Caco-2 (cell line): ENCODE data around the gene FAM241A. TPM values are rescaled to one million over a fixed set of nuclear protein-coding genes. Genes with fewer than 3 reads are reported as not detected.
"Not testable (repeated sequence)": the region's sequence is repeated elsewhere in the genome, so short reads cannot be mapped to it uniquely, and the experiment has no call there.

Source experiments
- BruUV-seq: library from RNA; stranded (reverse); fragments of 400-500 nt; replicated peaks from 2 replicates; lab custom pipeline; 2021; lab: Mats Ljungman, UMichigan
- CTCF ChIA-PET: fragments of 300-600 bp; sonication (Branson Sonifier 250); formaldehyde crosslinking; loops from one replicate; lab custom pipeline; 2022; ENCODE audit warnings: antibody characterized with exemption; lab: Charles Lee
- POLR2A ChIA-PET: fragments of 300-600 bp; sonication (Branson Sonifier 250); formaldehyde crosslinking; loops from one replicate; lab custom pipeline; 2022; ENCODE audit warnings: antibody characterized with exemption; lab: Charles Lee
- DNase-seq, 2 experiments: peaks; one replicate each; pipeline versions ENCODE4 v3.0.0 to v3.0.0-alpha.2; 2020 to 2022
- H3K27me3 ChIP-seq: replicated peaks from 2 replicates; pipeline ENCODE4 v1.6.0; 2011; ENCODE audit warnings: low read length; ENCODE audit not compliant: control insufficient read depth, insufficient read depth
- H3K36me3 ChIP-seq: 2 replicates; pipeline ENCODE4 v1.5.1; 2011; ENCODE audit warnings: low read length; ENCODE audit not compliant: control insufficient read depth, insufficient read depth
- H3K4me1 ChIP-seq: fragments of 250-450 bp; sonication (Bioruptor Pico); 2 replicates; pipeline ENCODE4 v1.5.1; 2020; ENCODE audit warnings: mild to moderate bottlenecking
- H3K4me3 ChIP-seq: 2 replicates; pipeline ENCODE4 v1.5.1; 2011; ENCODE audit warnings: low read depth, mild to moderate bottlenecking, control low read depth, low read length
- H3K9me3 ChIP-seq: fragments of 250-450 bp; sonication (Bioruptor Pico); 2 replicates; pipeline ENCODE4 v1.5.1; 2020; ENCODE audit warnings: mild to moderate bottlenecking, moderate library complexity
- H3K27ac Mint-ChIP-seq: one replicate; pipeline ENCODE4 v1.8.0; 2022; ENCODE audit warnings: mixed read lengths; ENCODE audit not compliant: unreplicated experiment
- H3K27me3 Mint-ChIP-seq: one replicate; pipeline ENCODE4 v1.8.0; 2022; ENCODE audit warnings: mixed read lengths; ENCODE audit not compliant: insufficient read depth, unreplicated experiment
- H3K36me3 Mint-ChIP-seq: one replicate; pipeline ENCODE4 v1.8.0; 2022; ENCODE audit warnings: mild to moderate bottlenecking, mixed read lengths; ENCODE audit not compliant: insufficient read depth, unreplicated experiment
- H3K4me1 Mint-ChIP-seq: one replicate; pipeline ENCODE4 v1.8.0; 2022; ENCODE audit warnings: low read depth, mixed read lengths; ENCODE audit not compliant: unreplicated experiment
- H3K4me3 Mint-ChIP-seq: one replicate; pipeline ENCODE4 v1.8.0; 2022; ENCODE audit warnings: mild to moderate bottlenecking, moderate library complexity, mixed read lengths; ENCODE audit not compliant: unreplicated experiment
- H3K9me3 Mint-ChIP-seq: one replicate; pipeline ENCODE4 v1.8.0; 2022; ENCODE audit warnings: mixed read lengths; ENCODE audit not compliant: unreplicated experiment
- intact Hi-C: fragments of 100-400 bp; cut with micrococcal nuclease; formaldehyde crosslinking; loops from one replicate; pipeline ENCODE4 v1.10.0; 2022; ENCODE audit not compliant: unreplicated experiment
- total RNA-seq: library from RNA; stranded (reverse); gene quantifications from 2 replicates; pipeline ENCODE4 v1.2.3, GENCODE V29; 2022
- TF ChIP-seq, protein P1 (sequence below), 2 experiments: fragments of 200-600 bp in 1 of 2; IDR thresholded peaks; 1 replicate in 1 of 2; 2 replicates in 1 of 2; pipeline versions ENCODE4 v1.5.1 to v1.8.0; 2011 to 2022; ENCODE audit warnings: antibody characterized with exemption in 1 of 2, control low read depth in 1 of 2, inconsistent platforms in 1 of 2, low read depth in 1 of 2, low read length in 1 of 2, mild to moderate bottlenecking in 1 of 2, moderate library complexity in 1 of 2; ENCODE audit not compliant: insufficient read depth in 1 of 2, severe bottlenecking in 1 of 2, unreplicated experiment in 1 of 2

The FAM241A gene
- total RNA-seq, 1 experiment from 2014 or later: 1.0 TPM

DNA sequence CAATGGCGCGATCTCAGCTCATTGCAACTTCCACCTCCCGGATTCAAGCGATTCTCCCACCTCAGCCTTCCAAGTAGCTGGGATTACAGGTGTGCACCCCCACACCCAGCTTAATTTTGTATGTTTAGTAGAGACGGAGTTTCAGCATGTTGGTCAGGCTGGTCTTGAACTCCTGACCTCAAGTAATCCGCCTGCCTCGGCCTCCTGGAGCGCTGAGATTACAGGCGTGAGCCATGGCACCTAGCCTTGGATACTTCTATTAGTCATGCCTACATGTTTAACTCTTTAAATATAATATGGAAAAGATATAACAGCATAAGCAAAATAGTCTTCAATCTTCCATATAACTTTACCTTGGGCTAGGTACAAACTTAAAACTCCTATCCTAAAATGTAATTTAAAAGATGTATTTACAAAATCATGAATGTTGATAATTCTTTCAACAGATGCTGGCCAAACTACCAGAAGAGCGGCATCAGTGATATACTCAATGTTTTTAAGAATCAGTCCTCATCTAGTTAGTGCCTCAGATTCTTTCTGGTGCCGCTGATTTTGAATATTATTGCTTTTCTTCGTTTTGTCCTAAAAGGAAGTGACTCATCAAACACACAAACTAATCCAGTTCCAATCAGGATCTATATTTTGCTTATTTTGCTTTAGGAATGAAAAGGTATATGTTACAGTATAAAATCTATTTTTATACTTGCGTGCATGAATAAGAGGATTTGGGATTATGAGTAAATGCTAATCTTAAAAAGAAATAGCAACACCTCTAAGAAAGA, 23.7 kb downstream of the FAM241A start:
- TF ChIP-seq, protein P1, sequence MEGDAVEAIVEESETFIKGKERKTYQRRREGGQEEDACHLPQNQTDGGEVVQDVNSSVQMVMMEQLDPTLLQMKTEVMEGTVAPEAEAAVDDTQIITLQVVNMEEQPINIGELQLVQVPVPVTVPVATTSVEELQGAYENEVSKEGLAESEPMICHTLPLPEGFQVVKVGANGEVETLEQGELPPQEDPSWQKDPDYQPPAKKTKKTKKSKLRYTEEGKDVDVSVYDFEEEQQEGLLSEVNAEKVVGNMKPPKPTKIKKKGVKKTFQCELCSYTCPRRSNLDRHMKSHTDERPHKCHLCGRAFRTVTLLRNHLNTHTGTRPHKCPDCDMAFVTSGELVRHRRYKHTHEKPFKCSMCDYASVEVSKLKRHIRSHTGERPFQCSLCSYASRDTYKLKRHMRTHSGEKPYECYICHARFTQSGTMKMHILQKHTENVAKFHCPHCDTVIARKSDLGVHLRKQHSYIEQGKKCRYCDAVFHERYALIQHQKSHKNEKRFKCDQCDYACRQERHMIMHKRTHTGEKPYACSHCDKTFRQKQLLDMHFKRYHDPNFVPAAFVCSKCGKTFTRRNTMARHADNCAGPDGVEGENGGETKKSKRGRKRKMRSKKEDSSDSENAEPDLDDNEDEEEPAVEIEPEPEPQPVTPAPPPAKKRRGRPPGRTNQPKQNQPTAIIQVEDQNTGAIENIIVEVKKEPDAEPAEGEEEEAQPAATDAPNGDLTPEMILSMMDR (IDR thresholded peaks at IDR 0.05; ENCODE audit: insufficient read depth in 1 of 2, low read depth in 1 of 2, low read length in 1 of 2, severe bottlenecking in 1 of 2, unreplicated experiment in 1 of 2): no peak
- ChIA-PET CTCF (no interaction called here), POLR2A (no interaction called here)
- intact Hi-C loops: no loop called here
- no peaks in the 10 kb centered on the region for H3K4me1 Mint-ChIP-seq
- H3K4me1 ChIP-seq: no peaks in the 10 kb centered on the region
- H3K27me3 Mint-ChIP-seq: no peaks in the 10 kb centered on the region
- H3K9me3 ChIP-seq: no peaks in the 10 kb centered on the region
- H3K36me3 Mint-ChIP-seq: no peaks in the 10 kb centered on the region
- DNase-seq: no peak
- H3K4me3 ChIP-seq: no peak overlapping the region
- H3K27ac Mint-ChIP-seq: no peak overlapping the region
- no peaks in the 10 kb centered on the region for H3K9me3 Mint-ChIP-seq
- no peaks in the 10 kb centered on the region for H3K36me3 ChIP-seq
- no peaks in the 10 kb centered on the region for H3K27me3 ChIP-seq
- no TSS peak for BruUV-seq
- H3K4me3 Mint-ChIP-seq: no peak overlapping the region

DNA sequence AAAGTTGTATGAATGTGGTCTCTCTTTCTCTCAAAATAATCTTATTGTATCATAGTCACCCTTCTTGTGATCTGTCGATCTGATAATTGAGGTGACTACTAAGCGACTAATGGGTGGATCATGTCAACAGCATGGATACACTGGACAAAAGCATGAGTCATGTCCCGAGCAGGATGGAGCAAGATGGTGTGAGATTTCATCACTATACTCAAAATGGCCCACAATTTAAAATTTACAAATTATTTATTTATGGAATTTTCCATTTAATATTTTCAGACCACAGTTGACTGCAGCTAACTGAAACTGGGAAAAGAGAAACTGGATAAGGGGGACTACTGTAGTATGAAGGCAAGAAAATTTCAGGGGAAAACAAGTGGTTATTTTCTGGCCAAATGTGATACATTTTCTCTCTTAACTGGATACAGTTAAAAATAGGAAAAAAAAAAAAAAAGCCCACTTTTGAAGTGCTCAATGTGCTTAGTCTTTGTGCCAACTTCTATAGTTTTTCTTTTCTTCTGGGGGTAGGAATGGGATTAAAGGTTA, 25.3 kb downstream of the FAM241A start:
- TF ChIP-seq, protein P1 (IDR thresholded peaks at IDR 0.05; ENCODE audit: insufficient read depth in 1 of 2, low read depth in 1 of 2, low read length in 1 of 2, severe bottlenecking in 1 of 2, unreplicated experiment in 1 of 2): no peak
- CTCF ChIA-PET: no interaction called here
- Mint-ChIP-seq H3K4me3 (no peak overlapping the region), H3K36me3 (no peaks in the 10 kb centered on the region), H3K27ac (no peak overlapping the region), H3K27me3 (no peaks in the 10 kb centered on the region), H3K9me3 (no peaks in the 10 kb centered on the region), H3K4me1 (no peaks in the 10 kb centered on the region)
- H3K4me1 ChIP-seq: no peaks in the 10 kb centered on the region
- DNase-seq: no peak
- no peaks in the 10 kb centered on the region for H3K36me3 ChIP-seq
- intact Hi-C loops: no loop called here
- no peak overlapping the region for H3K4me3 ChIP-seq
- POLR2A ChIA-PET: no interaction called here
- H3K27me3 ChIP-seq: no peaks in the 10 kb centered on the region
- BruUV-seq: no TSS peak
- no peaks in the 10 kb centered on the region for H3K9me3 ChIP-seq

DNA sequence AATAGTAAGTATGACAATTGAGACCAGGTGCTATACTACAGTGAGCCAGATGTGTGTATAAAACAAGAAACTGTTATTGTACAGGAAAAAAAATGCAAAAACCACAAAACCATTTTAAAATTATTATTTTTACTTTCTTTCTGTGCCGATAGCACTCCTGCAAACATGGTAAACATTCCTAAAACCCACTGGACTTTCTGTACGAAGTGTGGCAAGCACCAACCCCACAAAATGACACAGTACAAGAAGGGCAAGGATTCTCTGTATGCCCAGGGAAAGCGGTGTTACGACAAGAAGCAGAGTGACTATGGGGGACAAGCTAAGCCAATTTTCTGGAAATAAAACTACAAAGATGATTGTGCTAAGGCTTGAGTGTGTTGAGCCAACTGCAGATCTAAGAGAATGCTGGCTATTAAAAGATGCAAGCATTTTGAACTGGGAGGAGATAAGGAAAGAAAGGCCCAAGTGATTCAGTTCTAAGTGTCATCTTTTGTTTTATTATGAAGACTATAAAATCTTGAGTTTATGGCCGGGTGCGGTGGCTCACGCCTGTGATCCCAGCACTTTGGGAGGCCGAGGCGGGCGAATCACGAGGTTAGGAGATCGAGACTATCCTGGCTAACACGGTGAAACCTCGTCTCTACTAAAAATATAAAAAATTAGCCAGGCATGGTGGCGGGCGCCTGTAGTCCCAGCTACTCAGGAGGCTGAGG, 26.0 kb downstream of the FAM241A start:
- H3K27me3 Mint-ChIP-seq, H3K9me3 ChIP-seq, intact Hi-C loops, DNase-seq, H3K27ac Mint-ChIP-seq, H3K36me3 ChIP-seq, H3K27me3 ChIP-seq, POLR2A ChIA-PET, H3K9me3 Mint-ChIP-seq, BruUV-seq, CTCF ChIA-PET, H3K36me3 Mint-ChIP-seq, H3K4me3 ChIP-seq, H3K4me1 Mint-ChIP-seq, H3K4me1 ChIP-seq, H3K4me3 Mint-ChIP-seq: not testable (repeated sequence)
